GM18517 (cell line): Measurements from ENCODE around the gene OSCP1.
"Not testable (repeated sequence)": the region's sequence is repeated elsewhere in the genome, so short reads cannot be mapped to it uniquely, and the experiment has no call there.

Experiments used
- ATAC-seq: cut with Tn5 transposase; IDR thresholded peaks from one replicate; pipeline ENCODE4 v1.9.1; 2021; ENCODE audit warnings: mild to moderate bottlenecking, moderate library complexity; ENCODE audit not compliant: unreplicated experiment

The OSCP1 gene

DNA sequence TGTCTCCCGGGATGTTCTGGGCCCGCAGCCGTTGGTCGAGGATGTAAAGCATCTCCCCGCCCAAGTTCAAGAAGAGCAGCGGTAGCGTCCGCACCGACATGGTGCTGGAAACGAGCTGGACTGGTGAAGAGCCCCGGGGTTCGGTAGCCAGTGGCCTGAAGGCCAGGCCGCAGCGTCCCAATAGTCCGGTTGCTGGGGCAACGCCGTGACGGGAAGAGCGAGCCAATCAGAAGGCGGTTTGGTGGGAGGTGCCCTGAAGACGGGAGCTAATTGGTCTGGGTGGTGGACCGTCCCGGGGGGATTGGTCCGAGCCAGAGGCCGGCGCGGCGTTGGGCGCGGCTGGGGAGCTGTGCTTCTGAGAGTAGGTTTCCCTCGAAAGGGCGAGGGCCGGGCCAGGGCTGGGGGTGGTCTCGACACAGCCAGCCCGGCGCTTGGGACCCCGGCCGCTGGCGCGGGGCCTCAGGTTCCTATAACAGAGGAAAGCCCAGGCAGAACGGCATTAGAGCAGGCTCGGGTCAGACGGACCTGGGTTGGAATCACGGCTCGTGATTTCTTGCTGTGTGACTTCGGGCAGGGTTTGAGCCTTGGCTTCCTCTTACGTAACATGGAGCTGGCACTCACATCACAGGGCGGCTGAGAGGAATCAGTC lies at the start of gene OSCP1:
Gene OSCP1 (minus strand): TSS at position 182 of the 649 bp plus-strand sequence. CDS start 82 bp downstream, at position 100.
- ATAC-seq: peak; percentile 99

DNA sequence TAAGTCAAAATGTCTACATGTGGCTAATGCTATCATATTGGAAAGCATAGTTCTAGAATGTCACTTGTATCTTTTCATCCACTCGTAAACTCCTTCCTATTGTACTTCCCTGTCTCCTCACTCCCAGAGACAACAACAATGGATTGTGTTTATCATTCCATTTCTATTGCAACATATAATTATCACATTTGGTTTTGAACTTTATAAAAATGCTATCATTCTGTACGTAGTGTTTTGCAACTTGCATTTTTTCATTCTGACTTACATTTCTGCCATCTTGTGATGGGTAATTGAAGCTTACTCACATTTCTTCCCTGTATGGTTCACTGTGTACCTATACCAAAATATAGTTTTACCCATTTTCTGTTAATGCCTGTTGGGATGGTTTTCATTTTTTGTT lies 47.0 kb upstream of the OSCP1 start:
- no peak for ATAC-seq

GRCh38 chr1:36494971-36495370 lies 44.7 kb upstream of the OSCP1 start:
- ATAC-seq: no peak

DNA sequence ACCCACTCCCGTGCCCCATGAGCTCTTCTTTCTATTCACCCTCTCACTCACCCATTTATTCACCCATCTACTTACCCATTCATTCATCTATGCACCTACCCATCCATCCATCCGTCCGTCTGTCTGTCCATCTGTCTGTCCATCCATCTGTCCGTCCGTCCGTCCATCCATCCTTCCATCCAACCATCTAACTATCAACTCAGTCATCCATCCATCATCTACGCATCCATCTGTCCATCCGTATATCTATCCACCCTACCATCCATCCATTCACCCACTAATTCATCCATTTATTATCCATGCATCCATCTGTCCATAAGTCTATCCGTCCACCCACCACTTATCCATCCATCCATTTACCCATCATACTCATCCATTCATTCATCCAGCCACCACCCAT lies 43.3 kb upstream of the OSCP1 start:
- no peak for ATAC-seq

DNA sequence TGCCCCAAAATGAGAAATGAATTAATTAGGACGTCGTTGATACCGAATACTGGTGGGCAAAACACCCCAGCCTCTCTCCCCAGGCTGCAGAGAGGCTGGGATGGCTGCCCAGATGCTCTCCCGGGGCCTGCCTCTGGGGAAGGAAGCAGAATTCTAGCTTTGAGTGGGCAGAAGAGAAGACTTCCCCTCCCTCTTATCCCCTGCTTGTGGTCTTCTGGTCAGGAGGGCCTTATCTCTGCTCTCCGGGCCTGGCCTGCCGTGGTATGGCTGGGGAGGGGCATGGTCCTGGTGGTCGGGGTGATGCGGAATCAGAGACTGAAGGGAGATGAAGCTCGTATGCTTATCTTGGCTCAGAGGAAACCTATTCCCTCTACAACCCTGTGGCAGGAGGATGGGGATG lies 42.2 kb upstream of the OSCP1 start:
- no peak for ATAC-seq

- not testable (repeated sequence) for ATAC-seq
These were observed 39.2 kb upstream of the OSCP1 start for GRCh38 chr1:36489258-36490051.

DNA sequence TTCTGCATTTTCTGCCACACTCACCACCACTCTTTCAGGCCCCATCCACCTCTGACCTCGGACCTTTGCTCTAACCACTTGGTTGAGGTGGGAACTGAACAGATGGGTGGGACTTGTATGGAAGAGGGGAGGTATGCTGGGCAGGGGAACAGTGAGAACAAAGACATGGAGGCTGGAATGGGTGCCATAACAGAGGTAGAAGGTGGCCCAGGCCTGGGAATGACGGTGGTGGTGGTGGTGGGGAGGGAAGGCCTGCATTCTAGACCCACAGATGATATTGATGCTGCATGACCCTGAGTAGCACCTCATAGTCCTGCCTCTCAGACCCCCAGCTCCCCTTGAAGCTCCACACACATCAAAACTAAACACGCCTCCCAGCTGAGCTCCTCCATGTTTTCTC lies 37.7 kb upstream of the OSCP1 start:
- no peak for ATAC-seq

DNA sequence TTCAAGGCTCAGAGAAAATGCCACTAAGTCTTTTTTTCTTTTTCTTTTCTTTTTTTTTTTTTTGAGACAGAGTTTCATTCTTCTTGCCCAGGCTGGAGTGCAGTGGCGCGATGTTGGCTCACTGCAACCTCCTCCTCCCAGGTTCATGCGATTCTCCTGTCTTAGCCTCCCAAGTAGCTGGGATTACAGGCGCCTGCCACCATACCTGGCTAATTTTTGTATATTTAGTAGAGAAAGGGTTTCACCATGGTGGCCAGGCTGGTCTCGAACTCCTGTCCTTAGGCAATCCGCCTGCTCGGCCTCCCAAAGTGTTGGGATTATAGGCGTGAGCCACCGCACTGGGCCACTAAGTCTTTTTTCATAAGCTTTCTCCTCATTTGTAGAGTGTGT lies 37.1 kb upstream of the OSCP1 start:
- not testable (repeated sequence) for ATAC-seq

DNA sequence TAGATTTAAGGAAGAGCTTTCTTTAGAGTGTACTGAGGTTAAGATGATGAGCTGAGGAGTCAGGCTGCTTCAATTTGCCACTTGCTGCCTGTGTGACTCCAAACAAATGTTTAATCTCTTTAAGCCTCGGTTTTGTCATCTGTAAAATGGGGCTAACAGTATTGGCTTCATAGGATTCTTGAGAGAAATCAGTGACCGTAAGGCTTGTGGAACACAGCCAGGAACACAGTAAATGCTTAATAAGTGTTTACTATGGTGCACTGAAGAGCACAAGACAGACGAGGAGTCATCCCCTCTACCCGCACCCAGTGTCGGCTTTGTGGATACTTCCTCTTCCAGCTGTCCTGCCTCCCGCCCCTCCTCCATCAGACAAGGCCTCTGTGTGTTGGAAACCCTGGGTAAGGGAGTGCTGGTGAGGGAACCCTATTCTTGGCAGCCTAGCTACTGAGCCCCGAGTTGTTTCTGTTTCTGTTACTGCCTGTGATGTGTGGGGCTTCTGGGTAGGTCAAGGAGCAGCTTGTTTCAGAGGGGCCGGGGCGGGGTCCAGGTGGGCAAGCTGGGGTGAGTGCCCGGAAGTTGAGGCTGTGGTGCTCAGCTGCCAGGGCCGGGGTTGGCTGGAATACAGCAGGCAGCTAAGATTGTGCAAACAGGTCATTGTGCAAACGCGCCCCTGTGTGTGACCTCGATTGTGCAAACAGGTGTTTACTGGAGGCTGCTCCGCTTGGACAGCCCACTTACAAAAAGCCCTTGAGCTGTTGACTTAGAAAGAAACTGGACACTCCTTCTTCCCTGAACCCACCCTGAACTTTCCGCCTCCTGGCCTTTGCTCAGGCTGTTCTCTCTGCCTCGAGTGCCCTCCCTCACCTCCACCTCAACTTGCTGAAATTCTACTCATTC lies 36.4 kb upstream of the OSCP1 start:
- no peak for ATAC-seq

- ATAC-seq: no peak
These were observed 35.8 kb upstream of the OSCP1 start for GRCh38 chr1:36486093-36486438.

GRCh38 chr1:36484099-36484498 lies 33.8 kb upstream of the OSCP1 start:
- ATAC-seq: no peak

- ATAC-seq: no peak
These were observed 32.6 kb upstream of the OSCP1 start, which contains the start of gene CSF3R for GRCh38 chr1:36482724-36483388. CSF3R (minus strand) TSS chr1:36482913; CDS start chr1:36479496, 3,417 bp downstream.

- no peak for ATAC-seq
These were observed 31.8 kb upstream of the OSCP1 start for GRCh38 chr1:36481771-36482723.

DNA sequence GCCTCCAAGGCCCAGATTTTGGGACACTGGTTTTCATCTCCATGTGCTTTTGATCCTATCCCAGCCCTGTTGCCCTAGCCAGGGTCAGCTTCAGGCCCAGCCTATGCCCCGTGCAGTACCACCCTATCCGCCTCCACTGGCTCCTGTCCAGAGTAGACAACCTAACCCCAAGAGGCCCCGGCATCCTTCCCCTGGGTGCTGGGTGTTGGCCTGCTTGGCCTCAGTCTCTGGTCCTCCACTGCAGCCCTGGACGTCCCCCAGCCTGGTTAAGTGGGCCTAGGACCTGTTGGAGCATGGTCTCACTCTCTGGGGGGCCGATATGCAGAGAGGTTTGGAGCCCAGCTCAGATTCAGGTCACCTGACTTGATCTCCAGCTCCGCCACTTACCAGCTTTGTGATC lies 30.8 kb upstream of the OSCP1 start:
- ATAC-seq: no peak

DNA sequence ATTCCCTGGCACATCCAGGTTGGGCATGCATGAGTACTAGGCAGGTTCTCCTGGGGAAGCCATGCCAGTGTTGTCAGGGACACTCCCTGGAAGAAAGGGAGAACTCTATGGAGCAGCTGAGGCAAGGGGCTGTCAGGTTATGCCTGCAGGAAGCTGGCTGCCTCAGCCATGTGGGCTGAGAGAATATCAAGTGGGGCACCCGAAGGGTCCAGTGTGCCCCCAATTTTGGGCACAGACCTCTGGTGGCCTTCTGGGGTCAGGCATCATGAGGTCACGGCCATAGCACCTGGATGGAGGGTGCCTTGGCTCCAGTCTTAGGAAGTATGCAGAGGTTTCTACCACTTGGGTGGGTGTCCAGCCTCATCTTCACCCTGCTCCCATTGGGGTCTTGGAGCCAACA lies 29.9 kb upstream of the OSCP1 start:
- ATAC-seq: no peak

DNA sequence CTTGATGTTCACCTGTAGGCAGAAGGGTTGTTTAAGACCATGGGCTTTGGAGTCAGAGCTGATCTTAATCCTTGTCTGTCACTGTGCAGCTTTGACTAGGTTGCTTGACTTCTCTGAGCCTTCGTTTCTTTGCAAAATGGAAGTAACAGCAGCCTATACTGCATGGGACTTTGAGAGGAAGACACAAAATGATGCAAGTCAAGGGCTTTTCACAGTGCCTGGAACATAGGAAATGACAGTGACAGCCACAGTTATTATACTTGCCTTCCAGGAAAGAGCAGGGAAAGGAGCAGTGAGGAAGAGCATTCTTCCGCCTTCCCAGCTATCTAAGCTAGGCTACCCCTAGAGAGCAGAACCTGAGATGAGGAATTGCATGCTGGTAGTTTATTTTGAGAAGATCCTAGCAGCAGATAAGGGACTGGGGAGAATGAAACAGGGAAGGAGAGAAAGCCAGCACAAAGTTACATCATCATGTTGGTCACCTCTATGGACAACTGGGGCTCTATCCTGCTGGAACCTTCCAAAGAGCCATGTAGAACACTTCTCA lies 29.3 kb upstream of the OSCP1 start:
- no peak for ATAC-seq

GRCh38 chr1:36477615-36478014 lies 27.4 kb upstream of the OSCP1 start:
- not testable (repeated sequence) for ATAC-seq

- ATAC-seq: no peak
These were observed 26.7 kb upstream of the OSCP1 start for GRCh38 chr1:36476945-36477344.

GRCh38 chr1:36475910-36476604 lies 25.8 kb upstream of the OSCP1 start:
- no peak for ATAC-seq
